Endodermal cell (in vitro differentiated cells): Measurements from ENCODE around the gene RCOR2. TPM values are rescaled to one million over a fixed set of nuclear protein-coding genes. Genes with fewer than 3 reads are reported as not detected.

Source experiments
- DNase-seq: peaks from one replicate; pipeline ENCODE4 v3.0.0-alpha.2; 2017
- H3K27ac ChIP-seq: 2 replicates; pipeline ENCODE4 v1.5.1; 2013; ENCODE audit warnings: mild to moderate bottlenecking, low read depth, low read length, moderate library complexity
- H3K27me3 ChIP-seq: 2 replicates; pipeline ENCODE4 v1.6.1; 2013; ENCODE audit warnings: mild to moderate bottlenecking, low read length, moderate library complexity; ENCODE audit not compliant: insufficient read depth, control insufficient read depth, poor library complexity, severe bottlenecking
- H3K36me3 ChIP-seq: 2 replicates; pipeline ENCODE4 v1.7.0; 2013; ENCODE audit warnings: mild to moderate bottlenecking, low read length, moderate library complexity; ENCODE audit not compliant: control insufficient read depth, insufficient read depth
- H3K4me1 ChIP-seq: one replicate; pipeline ENCODE4 v1.7.0; 2013; ENCODE audit warnings: low read length; ENCODE audit not compliant: control insufficient read depth, insufficient read depth
- H3K4me3 ChIP-seq: 2 replicates; pipeline ENCODE4 v1.5.1; 2013; ENCODE audit warnings: mild to moderate bottlenecking, low read length, moderate library complexity
- H3K9ac ChIP-seq: 2 replicates; pipeline ENCODE4 v1.6.1; 2013; ENCODE audit warnings: mild to moderate bottlenecking, low read length, moderate library complexity; ENCODE audit not compliant: poor library complexity, severe bottlenecking; ENCODE audit errors: extremely low read depth
- H3K9me3 ChIP-seq: 2 replicates; pipeline ENCODE4 v1.6.1; 2013; ENCODE audit warnings: mild to moderate bottlenecking, low read length, moderate library complexity; ENCODE audit not compliant: control insufficient read depth
- H3K27ac Mint-ChIP-seq: 2 replicates; pipeline ENCODE4 v1.8.0; 2020; ENCODE audit warnings: mixed read lengths
- H3K27me3 Mint-ChIP-seq: 2 replicates; pipeline ENCODE4 v1.8.0; 2021; ENCODE audit warnings: mild to moderate bottlenecking, mixed read lengths; ENCODE audit not compliant: insufficient read depth
- H3K36me3 Mint-ChIP-seq: 2 replicates; pipeline ENCODE4 v1.8.0; 2020; ENCODE audit warnings: low read depth, mixed read lengths
- H3K4me1 Mint-ChIP-seq: 2 replicates; pipeline ENCODE4 v1.8.0; 2020; ENCODE audit warnings: mixed read lengths
- H3K4me3 Mint-ChIP-seq: 2 replicates; pipeline ENCODE4 v1.8.0; 2020; ENCODE audit warnings: mild to moderate bottlenecking, moderate library complexity, mixed read lengths
- H3K9me3 Mint-ChIP-seq: 2 replicates; pipeline ENCODE4 v1.8.0; 2020; ENCODE audit warnings: mild to moderate bottlenecking, mixed read lengths
- WGBS, 2 experiments: methylation state at CpG; one replicate each; pipeline versions ENCODE4 v1.1.5 to v1.1.7; 2013; ENCODE audit warnings: missing lambda C conversion rate in 2 of 2, mixed read lengths in 1 of 2; ENCODE audit not compliant: insufficient coverage in 1 of 2, insufficient read length in 1 of 2; 5-methylcytosine and 5-hydroxymethylcytosine counted together
- total RNA-seq, 2 donors: library from RNA; stranded (reverse); fragmentation: NEBNext Ultra II Directional in 1 of 2; extraction: Animal tissue kit (Norgen Biotek cat#: 25700) in 1 of 2; gene quantifications; 2 replicates in 1 of 2; 3 replicates in 1 of 2; pipeline ENCODE4 v1.2.1, GENCODE V29; 2021
- TF ChIP-seq, protein P1 (sequence below): fragments of 200-600 bp; sonication (generic); conservative IDR thresholded peaks from 2 replicates; pipeline ENCODE4 v1.5.0; 2021; ENCODE audit warnings: antibody characterized with exemption, mild to moderate bottlenecking

Gene RCOR2
- total RNA-seq, 2 donors from 2014 or later, result 45.0 to 51.4 TPM

DNA sequence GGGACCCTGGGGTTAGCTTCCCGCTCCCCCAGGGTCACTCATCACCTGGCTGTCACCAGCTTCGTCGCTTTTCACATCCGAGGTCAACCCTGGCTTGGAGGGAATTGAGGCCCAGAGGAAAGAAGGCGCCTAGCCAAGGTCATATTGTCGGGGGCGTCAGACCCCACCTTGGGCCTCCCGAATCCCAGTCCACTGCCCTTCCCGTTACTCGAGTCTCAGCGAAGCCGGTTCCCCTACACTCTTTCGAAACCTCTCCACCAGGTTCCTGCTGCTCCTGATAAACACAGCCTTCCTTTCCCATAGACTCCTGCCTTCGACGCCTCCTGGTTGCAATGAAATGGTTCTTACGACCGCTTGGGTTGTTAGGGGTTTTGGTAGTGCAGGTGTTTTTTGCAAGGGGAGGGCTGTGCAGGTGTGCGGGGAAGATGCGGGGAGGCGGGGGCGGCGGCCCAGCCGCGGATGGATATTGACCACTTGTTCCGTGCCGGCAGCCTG lies 22.5 kb upstream of the RCOR2 start:
- peaks cover under 1% of the 10 kb centered on the region for H3K9me3 Mint-ChIP-seq
- Histone ChIP-seq H3K36me3 (peaks cover 7% of the 10 kb centered on the region), H3K4me3 (peak overlapping the region; percentile 95), H3K27ac (peak overlapping the region; percentile 80), H3K9me3 (no peaks in the 10 kb centered on the region), H3K4me1 (no peaks in the 10 kb centered on the region), H3K27me3 (no peaks in the 10 kb centered on the region), H3K9ac (peak overlapping the region; percentile 72)
- H3K4me3 Mint-ChIP-seq, result peak overlapping the region; percentile 82
- peaks cover 34% of the 10 kb centered on the region for H3K4me1 Mint-ChIP-seq
- DNase-seq, result no peak
- H3K27ac Mint-ChIP-seq, result peak overlapping the region; percentile 95
- TF ChIP-seq, protein P1, sequence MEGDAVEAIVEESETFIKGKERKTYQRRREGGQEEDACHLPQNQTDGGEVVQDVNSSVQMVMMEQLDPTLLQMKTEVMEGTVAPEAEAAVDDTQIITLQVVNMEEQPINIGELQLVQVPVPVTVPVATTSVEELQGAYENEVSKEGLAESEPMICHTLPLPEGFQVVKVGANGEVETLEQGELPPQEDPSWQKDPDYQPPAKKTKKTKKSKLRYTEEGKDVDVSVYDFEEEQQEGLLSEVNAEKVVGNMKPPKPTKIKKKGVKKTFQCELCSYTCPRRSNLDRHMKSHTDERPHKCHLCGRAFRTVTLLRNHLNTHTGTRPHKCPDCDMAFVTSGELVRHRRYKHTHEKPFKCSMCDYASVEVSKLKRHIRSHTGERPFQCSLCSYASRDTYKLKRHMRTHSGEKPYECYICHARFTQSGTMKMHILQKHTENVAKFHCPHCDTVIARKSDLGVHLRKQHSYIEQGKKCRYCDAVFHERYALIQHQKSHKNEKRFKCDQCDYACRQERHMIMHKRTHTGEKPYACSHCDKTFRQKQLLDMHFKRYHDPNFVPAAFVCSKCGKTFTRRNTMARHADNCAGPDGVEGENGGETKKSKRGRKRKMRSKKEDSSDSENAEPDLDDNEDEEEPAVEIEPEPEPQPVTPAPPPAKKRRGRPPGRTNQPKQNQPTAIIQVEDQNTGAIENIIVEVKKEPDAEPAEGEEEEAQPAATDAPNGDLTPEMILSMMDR, result no peak
- H3K27me3 Mint-ChIP-seq, result no peaks in the 10 kb centered on the region
- WGBS, 2 experiments, result 4 to 10% methylated on average over 14 to 26 of the region's 26 CpGs
- peaks cover 9% of the 10 kb centered on the region for H3K36me3 Mint-ChIP-seq

DNA sequence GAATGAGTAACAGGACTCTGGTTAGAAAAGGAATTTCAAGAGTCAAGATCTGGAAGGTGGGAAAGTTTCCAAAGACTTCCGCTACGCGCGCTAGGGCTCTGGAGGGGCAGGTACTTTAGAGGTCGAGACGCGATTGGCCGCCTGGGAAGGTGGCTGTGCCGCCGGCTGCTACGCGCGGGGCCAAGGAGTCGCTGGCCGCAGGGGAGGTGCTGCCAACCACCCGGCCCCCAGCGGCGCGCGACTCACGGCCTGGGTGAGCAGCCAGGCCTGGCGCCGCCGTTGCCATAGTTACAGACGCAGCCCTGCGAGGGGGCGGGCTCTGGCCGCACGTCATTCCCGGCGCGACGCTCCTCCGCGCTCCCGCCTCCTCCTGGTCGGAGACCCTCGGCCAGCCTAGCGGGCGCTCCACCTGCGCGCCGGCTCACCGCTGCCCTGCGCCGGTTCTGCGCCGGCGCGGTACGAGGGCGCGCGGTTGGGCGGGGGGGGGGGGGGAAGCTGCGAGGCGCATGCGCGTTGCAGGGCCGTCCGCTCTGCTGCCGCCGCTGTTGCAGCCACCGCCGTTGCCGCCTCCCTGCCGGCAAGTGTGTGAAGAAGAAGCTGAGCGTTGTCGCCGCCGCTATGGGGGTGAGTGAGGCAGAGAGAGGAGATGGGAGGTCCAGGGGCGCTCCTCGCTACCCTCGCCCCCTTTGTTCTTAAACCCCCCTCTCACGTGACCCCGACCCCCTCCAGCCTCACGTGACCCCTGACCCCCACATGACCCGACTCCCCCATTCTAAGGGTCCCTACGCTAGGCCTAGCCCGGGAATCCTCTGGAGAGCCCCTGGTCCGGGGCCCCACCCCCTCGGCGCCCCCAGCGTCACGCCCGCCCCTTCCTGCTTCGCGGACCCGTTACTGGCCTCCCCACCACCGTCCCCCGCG lies 21.8 kb upstream of the RCOR2 start, which contains the start of gene NAA40:
TSS of gene NAA40 (plus strand) at position 524 of the 918 bp plus-strand sequence. CDS start at position 619, 95 bp downstream.
- Mint-ChIP-seq H3K27ac (peak within 1 kb of the TSS; percentile 95), H3K36me3 (peaks cover 6% of the 10 kb centered on the region), H3K4me1 (peaks cover 28% of the 10 kb centered on the region), H3K9me3 (peaks cover 1% of the 10 kb centered on the region), H3K27me3 (no peaks in the 10 kb centered on the region), H3K4me3 (peak within 1 kb of the TSS; percentile 82)
- H3K9ac ChIP-seq, result peak within 1 kb of the TSS; percentile 72
- H3K9me3 ChIP-seq, result no peaks in the 10 kb centered on the region
- DNase-seq, result peak; percentile 99
- H3K27me3 ChIP-seq, result no peaks in the 10 kb centered on the region
- 0% methylated on average over 3 to 70 of the region's 92 CpGs for WGBS, 2 experiments
- H3K27ac ChIP-seq, result peak within 1 kb of the TSS; percentile 80
- peak within 1 kb of the TSS; percentile 97 for H3K4me3 ChIP-seq
- no peaks in the 10 kb centered on the region for H3K4me1 ChIP-seq
- TF ChIP-seq, protein P1, result no peak
- H3K36me3 ChIP-seq, result peaks cover 7% of the 10 kb centered on the region

DNA sequence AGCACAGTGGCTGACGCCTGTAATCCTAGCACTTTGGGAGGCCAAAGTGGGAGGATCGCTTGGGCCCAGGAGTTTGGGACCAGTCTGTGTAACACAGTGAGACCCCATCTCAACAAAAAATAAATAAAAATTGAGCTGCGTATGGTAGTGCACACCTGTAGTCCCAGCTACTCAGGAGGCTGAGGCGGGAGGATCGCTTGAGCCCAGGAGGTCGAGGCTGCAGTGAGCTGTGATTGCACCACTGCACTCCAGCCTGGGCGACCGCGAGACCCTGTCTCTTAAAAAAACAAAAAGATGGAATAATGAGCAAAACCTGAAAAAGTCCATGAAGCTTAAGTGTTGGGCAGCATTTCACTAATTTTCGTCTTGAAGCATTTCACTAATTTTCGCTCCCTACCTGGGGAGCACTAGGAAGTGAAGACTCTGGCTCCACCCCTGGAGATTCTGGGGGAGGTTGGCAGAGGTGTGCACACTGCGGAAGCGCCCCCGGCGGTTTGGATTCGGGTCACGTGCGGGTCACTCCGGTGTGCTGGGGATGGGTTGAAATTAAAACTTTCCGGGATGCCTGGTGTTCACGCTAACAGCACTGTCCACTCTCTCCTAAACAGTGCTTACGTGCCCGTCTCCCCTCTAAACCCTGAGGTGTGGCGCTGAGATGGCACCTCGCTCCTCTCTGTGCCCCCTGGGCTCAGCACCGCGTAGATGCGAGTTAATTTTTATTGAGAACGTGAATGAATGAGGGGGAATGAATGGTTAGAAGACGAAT lies 20.9 kb upstream of the RCOR2 start:
- no peaks in the 10 kb centered on the region for H3K27me3 ChIP-seq
- 28 to 31% methylated on average over 29 of the region's 30 CpGs for WGBS, 2 experiments
- Mint-ChIP-seq H3K4me1 (peaks cover 28% of the 10 kb centered on the region), H3K27me3 (no peaks in the 10 kb centered on the region), H3K4me3 (peak overlapping the region; percentile 82), H3K36me3 (no peaks in the 10 kb centered on the region), H3K27ac (peak overlapping the region; percentile 95), H3K9me3 (peaks cover 1% of the 10 kb centered on the region)
- H3K27ac ChIP-seq, result peak overlapping the region; percentile 4
- H3K9me3 ChIP-seq, result no peaks in the 10 kb centered on the region
- H3K9ac ChIP-seq, result peak overlapping the region; percentile 31
- TF ChIP-seq, protein P1, result peak; percentile 35
- peak; percentile 74 for DNase-seq
- no peaks in the 10 kb centered on the region for H3K4me1 ChIP-seq
- H3K36me3 ChIP-seq, result peaks cover 2% of the 10 kb centered on the region
- peak overlapping the region; percentile 97 for H3K4me3 ChIP-seq
